Measurements from ENCODE around the gene ZNF687.

Gene ZNF687

GRCh38 chr1:151242442-151242841 is 39.7 kb upstream of the ZNF687 start:
- Histone ChIP-seq H3K36me3 (peaks cover 99% of the 10 kb centered on the region), H3K9me3 (ENCODE audit: severe bottlenecking) (no peaks in the 10 kb centered on the region), H3K27me3 (ENCODE audit: insufficient read depth, low read depth, severe bottlenecking) (no peaks in the 10 kb centered on the region), H3K4me3 (ENCODE audit: low read depth, low read length) (no peak overlapping the region), H3K27ac (peak overlapping the region; percentile 61)
- TF ChIP-seq CTCF (IDR thresholded peaks at IDR 0.05; ENCODE audit: low read depth, low read length), result no peak
- no peak for DNase-seq

GRCh38 chr1:151243683-151244216 is 38.3 kb upstream of the ZNF687 start:
- no peaks in the 10 kb centered on the region for H3K27me3 ChIP-seq (ENCODE audit: insufficient read depth, low read depth, severe bottlenecking)
- TF ChIP-seq CTCF (IDR thresholded peaks at IDR 0.05; ENCODE audit: low read depth, low read length), result no peak
- no peak overlapping the region for H3K4me3 ChIP-seq (ENCODE audit: low read depth, low read length)
- H3K27ac ChIP-seq, result peak overlapping the region; percentile 61
- peaks cover 99% of the 10 kb centered on the region for H3K36me3 ChIP-seq
- H3K9me3 ChIP-seq (ENCODE audit: severe bottlenecking), result no peaks in the 10 kb centered on the region
- peak; percentile 82 for DNase-seq

DNA sequence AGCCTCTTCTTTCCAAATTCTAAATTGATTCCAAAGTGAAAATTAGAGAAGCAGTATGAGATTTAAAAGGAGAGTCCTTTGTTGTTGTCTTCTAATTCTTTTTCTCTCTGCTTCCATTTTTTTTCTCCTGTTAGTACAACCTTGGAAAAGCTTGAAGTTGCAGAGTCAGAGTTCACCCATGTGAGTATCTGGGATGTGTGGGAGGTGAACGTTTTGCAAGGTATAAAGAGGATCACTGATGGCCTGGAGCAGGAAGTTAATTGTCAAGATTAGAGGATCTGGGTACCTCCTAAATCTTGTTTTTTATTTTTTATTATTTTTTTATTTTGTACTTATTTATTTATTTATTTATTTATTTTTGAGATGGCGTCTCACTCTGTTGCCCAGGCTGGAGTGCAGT is 35.3 kb upstream of the ZNF687 start:
- H3K36me3 ChIP-seq, result peaks cover 88% of the 10 kb centered on the region
- no peak for DNase-seq

DNA sequence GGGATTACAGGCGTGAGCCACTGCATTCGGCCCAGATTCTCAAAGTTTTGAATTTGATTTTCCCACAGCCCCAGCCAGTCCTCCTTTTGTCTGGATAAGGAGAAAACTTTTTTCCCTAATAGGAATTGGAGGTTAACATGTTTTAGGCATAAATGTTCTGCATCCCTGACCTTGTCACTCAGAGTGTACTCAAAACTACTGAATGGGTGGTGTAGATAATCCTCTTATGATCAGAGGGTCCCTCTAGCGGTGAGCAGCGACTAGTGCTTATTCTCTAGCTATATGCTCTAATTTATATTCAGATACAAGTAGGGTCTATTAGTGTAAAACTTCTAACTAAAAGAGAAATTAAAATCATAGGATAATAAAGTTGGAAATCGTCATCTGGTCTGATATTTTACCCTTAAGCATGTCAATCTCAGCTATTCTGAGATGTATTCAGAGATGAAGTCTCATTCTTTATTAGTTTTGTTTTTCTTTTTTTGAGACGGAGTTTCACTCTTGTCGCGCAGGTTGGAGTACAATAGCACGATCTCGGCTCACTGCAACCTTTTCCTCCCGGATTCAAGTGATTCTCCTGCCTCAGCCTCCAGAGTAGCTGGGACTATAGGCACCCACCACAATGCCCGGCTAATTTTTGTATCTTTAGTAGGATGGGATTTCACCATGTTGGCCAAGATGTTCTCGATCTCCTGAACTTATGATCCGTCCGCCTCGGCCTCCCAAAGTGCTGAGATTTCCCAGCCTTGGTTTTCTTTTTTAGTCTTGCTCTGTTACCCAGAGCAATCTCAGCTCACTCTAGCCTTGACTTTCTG is 30.2 kb upstream of the ZNF687 start:
- Histone ChIP-seq H3K27me3 (ENCODE audit: insufficient read depth, low read depth, severe bottlenecking) (no peaks in the 10 kb centered on the region), H3K4me3 (ENCODE audit: low read depth, low read length) (no peak overlapping the region), H3K27ac (no peak overlapping the region), H3K9me3 (ENCODE audit: severe bottlenecking) (peaks cover 3% of the 10 kb centered on the region), H3K36me3 (peaks cover 48% of the 10 kb centered on the region)
- DNase-seq, result peak; percentile 92
- TF ChIP-seq CTCF (IDR thresholded peaks at IDR 0.05; ENCODE audit: low read depth, low read length), result peak; percentile 93

More for the DNA sequence above, 35.3 kb upstream of the ZNF687 start:
- no peaks in the 10 kb centered on the region for H3K9me3 ChIP-seq (ENCODE audit: severe bottlenecking)
- H3K27ac ChIP-seq, result no peak overlapping the region
- H3K27me3 ChIP-seq (ENCODE audit: insufficient read depth, low read depth, severe bottlenecking), result no peaks in the 10 kb centered on the region
- no peak overlapping the region for H3K4me3 ChIP-seq (ENCODE audit: low read depth, low read length)
- no peak for TF ChIP-seq CTCF (IDR thresholded peaks at IDR 0.05; ENCODE audit: low read depth, low read length)

GRCh38 chr1:151254217-151255213 is 27.6 kb upstream of the ZNF687 start, which contains the start of gene PSMD4:
Gene PSMD4, plus strand, starts transcription at chr1:151254734. Its CDS starts 49 bp downstream, at chr1:151254783.
- Histone ChIP-seq H3K9me3 (ENCODE audit: severe bottlenecking) (peaks cover 3% of the 10 kb centered on the region), H3K4me3 (ENCODE audit: low read depth, low read length) (peak within 1 kb of the TSS; percentile 82), H3K36me3 (peaks cover 37% of the 10 kb centered on the region), H3K27ac (peak within 1 kb of the TSS; percentile 89), H3K27me3 (ENCODE audit: insufficient read depth, low read depth, severe bottlenecking) (no peaks in the 10 kb centered on the region)
- peak; percentile 100 for DNase-seq
- no peak for TF ChIP-seq CTCF (IDR thresholded peaks at IDR 0.05; ENCODE audit: low read depth, low read length)
